K562 (cell line): ENCODE data around the gene DYNC2I2. TPM values are rescaled to one million over a fixed set of nuclear protein-coding genes. Genes with fewer than 3 reads are reported as not detected.

Experiments used
- BRCA1 ChIP-seq, 2 experiments: fragments of 450-650 bp in 1 of 2; sonication (generic) in 1 of 2; formaldehyde crosslinking in 1 of 2; IDR thresholded peaks; 2 replicates each; pipeline versions ENCODE4 v1.5.0 to v1.6.1; 2017 to 2020; ENCODE audit warnings: mild to moderate bottlenecking in 1 of 2, missing genetic modification reagents in 1 of 2
- BRF2 ChIP-seq: IDR thresholded peaks from 3 replicates; pipeline ENCODE4 v1.6.1; 2011; ENCODE audit warnings: borderline replicate concordance, mild to moderate bottlenecking; ENCODE audit not compliant: insufficient read length, insufficient read depth
- CHD1 ChIP-seq: fragments of 200-600 bp; sonication (generic); IDR thresholded peaks from one replicate; pipeline ENCODE4 v1.6.1; 2012; ENCODE audit warnings: mild to moderate bottlenecking, moderate library complexity, low read length, inconsistent platforms
- CREM ChIP-seq: IDR thresholded peaks from 2 replicates; pipeline ENCODE4 v1.6.1; 2014; ENCODE audit warnings: antibody characterized with exemption, low read depth
- ERF ChIP-seq: fragments of 450-650 bp; formaldehyde crosslinking; IDR thresholded peaks from 2 replicates; pipeline ENCODE4 v1.4.0; 2020; ENCODE audit warnings: mild to moderate bottlenecking, mixed read lengths
- ETV5 ChIP-seq: sonication (generic); formaldehyde crosslinking; IDR thresholded peaks from 2 replicates; pipeline ENCODE4 v1.4.0; 2020; ENCODE audit warnings: low read depth, mild to moderate bottlenecking, missing genetic modification reagents
- GTF2E2 ChIP-seq: fragments of 200-800 bp; sonication (Bioruptor generic); IDR thresholded peaks from 2 replicates; pipeline ENCODE4 v1.6.1; 2016; ENCODE audit warnings: missing genetic modification characterization, missing compliant biosample characterization
- LCOR ChIP-seq: sonication (generic); formaldehyde crosslinking; IDR thresholded peaks from 2 replicates; pipeline ENCODE4 v1.8.0; 2022; ENCODE audit warnings: mild to moderate bottlenecking, missing genetic modification reagents
- NR2C1 ChIP-seq, 2 experiments: fragments of 450-650 bp; IDR thresholded peaks; 2 replicates each; pipeline ENCODE4 v1.6.1; 2017; ENCODE audit warnings: mild to moderate bottlenecking in 2 of 2, antibody characterized with exemption in 1 of 2, inconsistent platforms in 1 of 2, missing compliant biosample characterization in 1 of 2, missing genetic modification characterization in 1 of 2
- PRDM10 ChIP-seq: fragments of 450-650 bp; IDR thresholded peaks from 2 replicates; pipeline ENCODE4 v1.6.1; 2018; ENCODE audit not compliant: partially characterized antibody
- SIN3B ChIP-seq: fragments of 450-650 bp; IDR thresholded peaks from 2 replicates; pipeline ENCODE4 v1.6.1; 2017; ENCODE audit warnings: low read depth, mild to moderate bottlenecking, moderate library complexity
- TAF7 ChIP-seq: fragments of 450-650 bp; IDR thresholded peaks from 2 replicates; pipeline ENCODE4 v1.6.1; 2016; ENCODE audit warnings: missing genetic modification characterization, missing compliant biosample characterization
- ZBTB7A ChIP-seq: IDR thresholded peaks from 2 replicates; pipeline ENCODE4 v1.6.1; 2011; ENCODE audit warnings: low read depth, mild to moderate bottlenecking, low read length, moderate library complexity, borderline replicate concordance; ENCODE audit not compliant: control insufficient read depth
- ZNF280A ChIP-seq: fragments of 450-650 bp; IDR thresholded peaks from 2 replicates; pipeline ENCODE4 v1.6.1; 2018; ENCODE audit warnings: mild to moderate bottlenecking, low read depth; ENCODE audit not compliant: partially characterized antibody
- ZNF655 ChIP-seq: fragments of 250-450 bp; sonication (Bioruptor Pico); IDR thresholded peaks from 2 replicates; pipeline ENCODE4 v1.5.0; 2021
- ZNF785 ChIP-seq: fragments of 250-450 bp; sonication (Bioruptor Pico); IDR thresholded peaks from 2 replicates; pipeline ENCODE4 v1.4.0; 2020; ENCODE audit warnings: mild to moderate bottlenecking
- polyA plus RNA-seq, 8 experiments: library from polyadenylated mRNA; depleted of rRNA in 4 of 8; stranded (reverse) in 5 of 8; unstranded in 3 of 8; fragments of >200 nt; fragmentation: Nextera tagmentation in 2 of 8; fragmentation: Illumina TruSeq in 1 of 8; extraction: Ambion mirVana in 2 of 8; extraction: Trizol in 1 of 8; gene quantifications; 2 replicates each; pipeline versions ENCODE4 v1.2.1 to v1.2.3, GENCODE V29; 2011 to 2014; ENCODE audit warnings: inconsistent platforms in 1 of 8, missing spikeins in 1 of 8
- total RNA-seq, 7 experiments: library from RNA; depleted of rRNA in 6 of 7; stranded (reverse); fragments of >200 nt in 6 of 7; fragmentation: Illumina TruSeq in 2 of 7; extraction: Trizol in 2 of 7; gene quantifications; 2 replicates each; pipeline versions ENCODE4 v1.2.1 to v1.2.3, GENCODE V29; 2011 to 2021; ENCODE audit warnings: low replicate concordance in 1 of 7

Gene DYNC2I2
- total and polyA plus RNA-seq, 9 of the 15 experiments (the other 6 are each of a cell fraction or from before 2014, with no cell fraction given) = 1.5 to 249 (median 70.0) TPM

GRCh38 chr9:128656416-128657343 is at the start of gene DYNC2I2 (continued):
- TF ChIP-seq ZNF655 (CRISPR knock-in tag) (no peak), LCOR (CRISPR knock-in tag) (peak; percentile 92), ETV5 (peak; percentile 87), BRF2 (no peak), ZNF785 (no peak), ZBTB7A (peak; percentile 63), CREM (peak; percentile 98), BRCA1 (IDR thresholded peaks at IDR 0.05) (no peak), BRCA1 (CRISPR knock-in tag; IDR thresholded peaks at IDR 0.05) (no peak), GTF2E2 (tag) (peak; percentile 80), TAF7 (tag) (peak; percentile 96), PRDM10 (peak; percentile 18), SIN3B (no peak), ZNF280A (no peak), NR2C1 (IDR thresholded peaks at IDR 0.05) (no peak), NR2C1 (tag; IDR thresholded peaks at IDR 0.05) (peak; percentile 100), ERF (CRISPR knock-in tag) (peak; percentile 95), CHD1 (peak; percentile 84)
